HG02759 (cell line): ENCODE measurements around the gene SRGN.
A peak's percentile ranks its signal among the peaks of the same experiment; 100 is the strongest.

Experiments
- ATAC-seq: cut with Tn5 transposase; IDR thresholded peaks from one replicate; pipeline ENCODE4 v1.9.1; 2021; ENCODE audit warnings: mild to moderate bottlenecking, moderate library complexity; ENCODE audit not compliant: unreplicated experiment

Gene SRGN

GRCh38 chr10:69060127-69060798 lies 27.6 kb upstream of the SRGN start:
- ATAC-seq, result no peak

- ATAC-seq, result peak; percentile 54
Observed at GRCh38 chr10:69061305-69062161, 26.4 kb upstream of the SRGN start.

GRCh38 chr10:69062901-69063300 lies 25.0 kb upstream of the SRGN start:
- no peak for ATAC-seq

GRCh38 chr10:69064762-69065328 lies 23.1 kb upstream of the SRGN start:
- ATAC-seq, result no peak

- peak; percentile 51 for ATAC-seq
Observed at GRCh38 chr10:69065406-69066361, 22.2 kb upstream of the SRGN start.

GRCh38 chr10:69067189-69067588 lies 20.7 kb upstream of the SRGN start:
- no peak for ATAC-seq

- ATAC-seq, result no peak
Observed at GRCh38 chr10:69068549-69068948, 19.4 kb upstream of the SRGN start.

GRCh38 chr10:69069090-69070042 lies 18.5 kb upstream of the SRGN start:
- no peak for ATAC-seq

GRCh38 chr10:69070951-69071350 lies 17.0 kb upstream of the SRGN start:
- no peak for ATAC-seq

GRCh38 chr10:69071610-69072009 lies 16.3 kb upstream of the SRGN start:
- ATAC-seq, result no peak

GRCh38 chr10:69073026-69073425 lies 14.9 kb upstream of the SRGN start:
- no peak for ATAC-seq

GRCh38 chr10:69073736-69074364 lies 14.1 kb upstream of the SRGN start:
- ATAC-seq, result no peak

- no peak for ATAC-seq
Observed at GRCh38 chr10:69074532-69074931, 13.4 kb upstream of the SRGN start.

GRCh38 chr10:69075431-69075830 lies 12.5 kb upstream of the SRGN start:
- no peak for ATAC-seq

- no peak for ATAC-seq
Observed at GRCh38 chr10:69078311-69078710, 9.6 kb upstream of the SRGN start.

GRCh38 chr10:69080226-69080625 lies 7.7 kb upstream of the SRGN start:
- ATAC-seq, result no peak

- ATAC-seq, result no peak
Observed at GRCh38 chr10:69086001-69086509, 1.8 kb upstream of the SRGN start.

- no peak for ATAC-seq
Observed at GRCh38 chr10:69088471-69088769, 517 bp downstream of the SRGN start.

- ATAC-seq, result no peak
Observed at GRCh38 chr10:69088801-69089501, 1.0 kb downstream of the SRGN start.
